ENCODE data around the gene LRP6. TPM values are rescaled to one million over a fixed set of nuclear protein-coding genes. Genes with fewer than 3 reads are reported as not detected.

LRP6 gene
- total RNA-seq, 1 experiment from 2014 or later = 62.4 TPM

- no peaks in the 10 kb centered on the region for H4K20me1 ChIP-seq (ENCODE audit: control insufficient read depth, insufficient read depth, insufficient read length)
- Mint-ChIP-seq H3K4me3 (no peak overlapping the region), H3K4me1 (peaks cover 41 to 48% of the 10 kb centered on the region in 2 experiments), H3K27me3 (ENCODE audit: low read depth) (no peaks in the 10 kb centered on the region; the same call in 1 of the 2 replicates), H3K27ac (no peak overlapping the region), H3K36me3 (ENCODE audit: insufficient read depth in 1 of 3, low read depth in 3 of 3) (peaks cover 0 to 5% (median 0%) of the 10 kb centered on the region in 3 experiments; a peak in 1 of 7 replicates), H3K9me3 (no peaks in the 10 kb centered on the region)
- H3T11ph ChIP-seq (ENCODE audit: low read length) = no peak overlapping the region
- no peak overlapping the region for H2BK5ac ChIP-seq (ENCODE audit: insufficient read length, low read length)
- H3K23ac ChIP-seq (ENCODE audit: insufficient read length, low read depth, low read length) = no peak overlapping the region
- no peaks in the 10 kb centered on the region for H3K27me3 ChIP-seq (ENCODE audit: insufficient read depth, low read length)
- H3K18ac ChIP-seq (ENCODE audit: insufficient read length, low read depth, low read length) = no peak overlapping the region
- TF ChIP-seq CTCF (conservative IDR thresholded peaks at IDR 0.05) = no peak
- no peak overlapping the region for H3K27ac ChIP-seq (ENCODE audit: insufficient read length, low read depth, low read length)
- no peak overlapping the region for H3K9ac ChIP-seq (ENCODE audit: extremely low read depth, insufficient read length, low read length)
- H2AK5ac ChIP-seq (ENCODE audit: insufficient read length, low read length) = no peak overlapping the region
- peaks cover 11% of the 10 kb centered on the region for H3K79me1 ChIP-seq (ENCODE audit: insufficient read depth, low read depth, low read length, poor library complexity, severe bottlenecking)
- no peak overlapping the region for H4K91ac ChIP-seq (ENCODE audit: insufficient read length, low read depth, low read length)
- no peak overlapping the region for H3K4ac ChIP-seq (ENCODE audit: low read depth, low read length)
- H2BK20ac ChIP-seq (ENCODE audit: low read depth, low read length, poor library complexity, severe bottlenecking) = no peak overlapping the region
- no peaks in the 10 kb centered on the region for H3K9me3 ChIP-seq (ENCODE audit: control insufficient read depth, low read depth, low read length)
- peaks cover 35% of the 10 kb centered on the region; the same call in 1 of the 2 replicates for H3K79me2 ChIP-seq (ENCODE audit: insufficient read depth, low read length)
- no peak overlapping the region for H4K8ac ChIP-seq (replicated peaks; ENCODE audit: insufficient read length, low read depth, low read length)
- no peak overlapping the region for H3K14ac ChIP-seq (ENCODE audit: insufficient read depth, low read length)
- DNase-seq = no peak
- H2BK15ac ChIP-seq (ENCODE audit: low read depth, low read length) = no peak overlapping the region
- no peaks in the 10 kb centered on the region for H3K23me2 ChIP-seq (ENCODE audit: insufficient read length, low read depth, low read length, poor library complexity, severe bottlenecking)
- H3K4me1 ChIP-seq (ENCODE audit: insufficient read depth, low read length) = peaks cover 3% of the 10 kb centered on the region; the same call in 1 of the 2 replicates
- no peak overlapping the region for H2AFZ ChIP-seq (ENCODE audit: low read length)
- no peak overlapping the region for H2BK120ac ChIP-seq (ENCODE audit: low read depth, low read length, poor library complexity, severe bottlenecking)
- H2BK12ac ChIP-seq (ENCODE audit: insufficient read length, low read depth, low read length) = no peak overlapping the region
- WGBS (ENCODE audit: extremely low coverage, insufficient read length, low lambda C conversion rate) = no CpG with 5 or more reads among the region's 1 CpG
- H3K56ac ChIP-seq (ENCODE audit: insufficient read length, low read depth, low read length) = no peak overlapping the region
- no peak overlapping the region for H3K4me2 ChIP-seq (ENCODE audit: insufficient read depth, insufficient read length, low read length)
- no peak overlapping the region for H4K5ac ChIP-seq (ENCODE audit: insufficient read length, low read depth, low read length)
These were observed 40.7 kb downstream of the LRP6 start for GRCh38 chr12:12226187-12226586.
